HG03521 (cell line): ENCODE data around the gene ADA.

ENCODE experiments used
- ATAC-seq: cut with Tn5 transposase; IDR thresholded peaks from one replicate; pipeline ENCODE4 v1.9.1; 2021; ENCODE audit warnings: mild to moderate bottlenecking, moderate library complexity; ENCODE audit not compliant: unreplicated experiment

The ADA gene

GRCh38 chr20:44646023-44646640, 5.4 kb downstream of the ADA start:
- ATAC-seq: no peak

- no peak for ATAC-seq
These were observed 6.8 kb downstream of the ADA start for GRCh38 chr20:44644667-44645131.

- no peak for ATAC-seq
These were observed 7.3 kb downstream of the ADA start for GRCh38 chr20:44644230-44644617.

- no peak for ATAC-seq
These were observed 7.8 kb downstream of the ADA start for GRCh38 chr20:44643596-44644229.

GRCh38 chr20:44643154-44643519, 8.4 kb downstream of the ADA start:
- ATAC-seq: no peak

- no peak for ATAC-seq
These were observed 9.0 kb downstream of the ADA start for GRCh38 chr20:44642203-44643153.

GRCh38 chr20:44641325-44641724, 10.2 kb downstream of the ADA start:
- no peak for ATAC-seq

GRCh38 chr20:44640522-44640921, 11.0 kb downstream of the ADA start:
- ATAC-seq: no peak

GRCh38 chr20:44637522-44638372, 13.8 kb downstream of the ADA start:
- ATAC-seq: no peak

GRCh38 chr20:44637042-44637441, 14.5 kb downstream of the ADA start:
- ATAC-seq: no peak

- ATAC-seq: no peak
These were observed 15.6 kb downstream of the ADA start for GRCh38 chr20:44635877-44636276.

- ATAC-seq: no peak
These were observed 17.5 kb downstream of the ADA start for GRCh38 chr20:44633872-44634600.

GRCh38 chr20:44633187-44633810, 18.2 kb downstream of the ADA start:
- no peak for ATAC-seq

GRCh38 chr20:44632103-44632752, 19.3 kb downstream of the ADA start:
- no peak for ATAC-seq

GRCh38 chr20:44630297-44630696, 21.2 kb downstream of the ADA start:
- no peak for ATAC-seq

- no peak for ATAC-seq
These were observed 22.0 kb downstream of the ADA start for GRCh38 chr20:44629542-44629941.

GRCh38 chr20:44629017-44629385, 22.5 kb downstream of the ADA start:
- no peak for ATAC-seq

- ATAC-seq: no peak
These were observed 24.0 kb downstream of the ADA start for GRCh38 chr20:44627364-44628010.

- no peak for ATAC-seq
These were observed 25.2 kb downstream of the ADA start for GRCh38 chr20:44626278-44626677.
